Left lung (tissue), 10 donors: ENCODE data around the gene ATOH8. TPM values are rescaled to one million over a fixed set of nuclear protein-coding genes. Genes with fewer than 3 reads are reported as not detected.
"Not testable (repeated sequence)": the region's sequence is repeated elsewhere in the genome, so short reads cannot be mapped to it uniquely, and the experiment has no call there.

Experiments used
- ATAC-seq: fragments of 200-7000 bp; cut with Tn5 transposase; one replicate; pipeline ENCODE4 v1.9.1; 2020; ENCODE audit warnings: moderate library complexity
- DNase-seq, 4 donors: peaks; one replicate each; pipeline ENCODE4 v3.0.0-alpha.2; 2013 to 2020
- H3K27ac ChIP-seq, 2 donors: fragments of 200-600 bp; sonication (generic) in 1 of 2; one replicate each; pipeline versions ENCODE4 v1.5.0 to v1.8.0; 2020 to 2021
- H3K27me3 ChIP-seq, 2 donors: fragments of 200-600 bp; sonication (generic) in 1 of 2; one replicate each; pipeline versions ENCODE4 v1.5.0 to v1.8.0; 2020 to 2021
- H3K36me3 ChIP-seq, 2 donors: fragments of 200-600 bp; sonication (generic) in 1 of 2; one replicate each; pipeline versions ENCODE4 v1.5.0 to v1.8.0; 2020 to 2021
- H3K4me1 ChIP-seq, 2 donors: fragments of 200-600 bp; one replicate each; pipeline ENCODE4 v1.8.0; 2021
- H3K4me3 ChIP-seq, 2 donors: fragments of 200-600 bp; sonication (generic) in 1 of 2; one replicate each; pipeline versions ENCODE4 v1.5.0 to v1.8.0; 2020 to 2021; ENCODE audit warnings: mild to moderate bottlenecking in 1 of 2
- H3K9me3 ChIP-seq, 2 donors: fragments of 200-600 bp; sonication (generic) in 1 of 2; one replicate each; pipeline versions ENCODE4 v1.5.0 to v1.8.0; 2020 to 2021
- CTCF ChIP-seq, 2 donors: fragments of 200-600 bp; sonication (generic) in 1 of 2; IDR thresholded peaks; one replicate each; pipeline versions ENCODE4 v1.5.0 to v1.8.0; 2021; ENCODE audit warnings: antibody characterized with exemption in 2 of 2
- intact Hi-C, 2 donors: fragments of 100-400 bp; cut with DNase I; formaldehyde crosslinking; loops; one replicate each; pipeline versions ENCODE4 v1.11.2 to v1.14.2; 2022
- polyA plus RNA-seq, 6 donors: library from polyadenylated mRNA; unstranded; fragments of 120-200 nt; gene quantifications; one replicate each; pipeline ENCODE4 v1.2.1, GENCODE V29; 2013; ENCODE audit not compliant: insufficient read length in 6 of 6
- total RNA-seq, 2 donors: library from RNA; stranded (reverse); fragmentation: NEBNext Ultra II Directional; extraction: Animal tissue kit (Norgen Biotek cat#: 25700); gene quantifications; one replicate each; pipeline ENCODE4 v1.2.1, GENCODE V29; 2021
- donor health status: DM: no; HTN: yes; CAD: no.
- donor health status: DM: no; HTN: no; CAD: no.

ATOH8 gene
- total and polyA plus RNA-seq, 8 donors: 24.7 to 36.5 (median 34.3) TPM

GRCh38 chr2:85822766-85823165 lies 69.0 kb downstream of the ATOH8 start:
- intact Hi-C loops: no loop called here
- H3K36me3 ChIP-seq: no peaks in the 10 kb centered on the region
- H3K27me3 ChIP-seq: no peaks in the 10 kb centered on the region
- H3K27ac ChIP-seq: no peak overlapping the region
- DNase-seq (no peak), ATAC-seq (no peak)
- H3K9me3 ChIP-seq: no peaks in the 10 kb centered on the region
- TF ChIP-seq CTCF (IDR thresholded peaks at IDR 0.05): no peak
- no peak overlapping the region for H3K4me3 ChIP-seq
- peaks cover 0 to 5% of the 10 kb centered on the region in 2 donors for H3K4me1 ChIP-seq

- peaks cover 0 to 6% of the 10 kb centered on the region in 2 donors for H3K4me1 ChIP-seq
- DNase-seq: no peak
- ATAC-seq: no peak
- no peak overlapping the region for H3K27ac ChIP-seq
- no peaks in the 10 kb centered on the region for H3K27me3 ChIP-seq
- H3K36me3 ChIP-seq: no peaks in the 10 kb centered on the region
- no peaks in the 10 kb centered on the region for H3K9me3 ChIP-seq
- H3K4me3 ChIP-seq: no peak overlapping the region
- no peak for TF ChIP-seq CTCF (IDR thresholded peaks at IDR 0.05)
- intact Hi-C loops: no loop called here
Observed at GRCh38 chr2:85823951-85824350, 70.2 kb downstream of the ATOH8 start.

- H3K27me3 ChIP-seq: no peaks in the 10 kb centered on the region
- intact Hi-C loops: loop anchor here in 1 of 2 donors (5.0 kb wide), 1 partner anchor 250 kb away; no protein-coding TSS in a partner anchor
- H3K4me3 ChIP-seq: no peak overlapping the region
- peak; percentile 87 to 92 for TF ChIP-seq CTCF (IDR thresholded peaks at IDR 0.05)
- no peak overlapping the region for H3K27ac ChIP-seq
- H3K9me3 ChIP-seq: no peaks in the 10 kb centered on the region
- peaks cover 0 to 6% of the 10 kb centered on the region in 2 donors for H3K4me1 ChIP-seq
- peak; percentile 99 for ATAC-seq
- peak in 3 of 4 donors; percentile 67 to 91 (median 69) for DNase-seq
- no peaks in the 10 kb centered on the region for H3K36me3 ChIP-seq
Observed at GRCh38 chr2:85826990-85827878, 73.4 kb downstream of the ATOH8 start.

- Histone ChIP-seq H3K27ac (no peak overlapping the region), H3K4me3 (no peak overlapping the region), H3K9me3 (no peaks in the 10 kb centered on the region), H3K36me3 (no peaks in the 10 kb centered on the region), H3K27me3 (no peaks in the 10 kb centered on the region), H3K4me1 (peaks cover 0 to 6% of the 10 kb centered on the region in 2 donors)
- DNase-seq: no peak
- peak; percentile 9 for ATAC-seq
- intact Hi-C loops: loop anchor here in 1 of 2 donors (5.0 kb wide), 1 partner anchor 249 kb away; no protein-coding TSS in a partner anchor
- TF ChIP-seq CTCF (IDR thresholded peaks at IDR 0.05): no peak
Observed at GRCh38 chr2:85827879-85828569, 74.2 kb downstream of the ATOH8 start.

GRCh38 chr2:85828725-85829124 lies 74.9 kb downstream of the ATOH8 start:
- no peak for DNase-seq
- Histone ChIP-seq H3K27ac (no peak overlapping the region), H3K4me3 (no peak overlapping the region), H3K27me3 (no peaks in the 10 kb centered on the region), H3K4me1 (peaks cover 0 to 6% of the 10 kb centered on the region in 2 donors), H3K9me3 (no peaks in the 10 kb centered on the region), H3K36me3 (no peaks in the 10 kb centered on the region)
- intact Hi-C loops: loop anchor here in 1 of 2 donors (5.0 kb wide), 1 partner anchor 249 kb away; no protein-coding TSS in a partner anchor
- no peak for TF ChIP-seq CTCF (IDR thresholded peaks at IDR 0.05)
- ATAC-seq: no peak

GRCh38 chr2:85829394-85829793 lies 75.6 kb downstream of the ATOH8 start:
- H3K36me3 ChIP-seq, H3K27ac ChIP-seq, ATAC-seq, DNase-seq, H3K9me3 ChIP-seq, H3K4me3 ChIP-seq, H3K27me3 ChIP-seq, H3K4me1 ChIP-seq: not testable (repeated sequence)
- intact Hi-C loops: loop anchor here in 1 of 2 donors (5.0 kb wide), 1 partner anchor 248 kb away; no protein-coding TSS in a partner anchor
